ENCODE results near the gene LRRK1. TPM values are rescaled to one million over a fixed set of nuclear protein-coding genes. Genes with fewer than 3 reads are reported as not detected.

LRRK1 gene
- total RNA-seq, 6 experiments from 2014 or later: 0.93 to 3.6 (median 2.5) TPM

DNA sequence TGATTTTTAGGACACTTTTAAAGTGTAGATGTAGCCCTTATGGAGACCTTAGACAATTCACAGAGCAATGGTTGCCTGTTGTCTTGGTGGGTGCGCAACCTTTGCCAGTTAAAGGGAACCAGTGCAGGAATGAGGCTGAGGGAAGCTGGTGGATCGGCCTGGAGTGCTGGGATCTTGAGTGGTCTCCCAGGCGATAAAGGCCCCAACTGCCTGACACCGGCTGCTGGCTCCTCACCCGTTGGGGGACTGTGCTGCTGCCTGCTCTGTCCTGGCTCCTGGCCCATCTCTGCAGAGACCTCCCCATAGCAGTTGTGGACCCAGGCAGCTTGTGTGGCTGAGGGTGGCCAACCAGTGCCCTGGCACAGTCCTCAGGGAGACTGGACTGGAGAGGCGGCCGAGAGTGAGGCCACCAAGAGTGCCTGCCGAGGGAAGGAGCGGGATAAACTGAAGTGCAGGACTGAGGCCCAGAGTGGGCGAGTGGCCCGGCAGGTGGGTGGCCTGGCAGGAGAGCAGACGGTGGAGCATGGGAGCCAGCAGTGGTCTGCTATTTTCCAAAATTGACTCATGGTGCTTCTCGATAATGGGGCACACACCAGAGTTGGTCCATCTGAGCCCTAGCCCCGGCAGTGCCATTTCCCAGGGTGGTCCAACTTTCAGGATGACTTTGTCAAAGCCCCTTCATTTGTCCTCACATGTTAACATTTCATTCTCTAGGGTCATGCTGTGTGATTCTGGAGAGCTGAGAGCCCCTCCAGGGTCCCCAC, 37.4 kb upstream of the LRRK1 start:
- 85% methylated on average over 9 of the region's 14 CpGs for WGBS (ENCODE audit: insufficient coverage, low coverage, low lambda C conversion rate, missing lambda C conversion rate)
- no peaks in the 10 kb centered on the region for H3K9me3 ChIP-seq
- intact Hi-C loops (cut with DNase I): no loop called here
- no peak overlapping the region for H3K27ac ChIP-seq
- peaks cover 0 to 12% (median 0%) of the 10 kb centered on the region in 4 donors for H3K4me1 ChIP-seq
- ATAC-seq: peak in 1 of 4 donors; percentile 22
- no peaks in the 10 kb centered on the region for H3K36me3 ChIP-seq
- TF ChIP-seq, protein P1, sequence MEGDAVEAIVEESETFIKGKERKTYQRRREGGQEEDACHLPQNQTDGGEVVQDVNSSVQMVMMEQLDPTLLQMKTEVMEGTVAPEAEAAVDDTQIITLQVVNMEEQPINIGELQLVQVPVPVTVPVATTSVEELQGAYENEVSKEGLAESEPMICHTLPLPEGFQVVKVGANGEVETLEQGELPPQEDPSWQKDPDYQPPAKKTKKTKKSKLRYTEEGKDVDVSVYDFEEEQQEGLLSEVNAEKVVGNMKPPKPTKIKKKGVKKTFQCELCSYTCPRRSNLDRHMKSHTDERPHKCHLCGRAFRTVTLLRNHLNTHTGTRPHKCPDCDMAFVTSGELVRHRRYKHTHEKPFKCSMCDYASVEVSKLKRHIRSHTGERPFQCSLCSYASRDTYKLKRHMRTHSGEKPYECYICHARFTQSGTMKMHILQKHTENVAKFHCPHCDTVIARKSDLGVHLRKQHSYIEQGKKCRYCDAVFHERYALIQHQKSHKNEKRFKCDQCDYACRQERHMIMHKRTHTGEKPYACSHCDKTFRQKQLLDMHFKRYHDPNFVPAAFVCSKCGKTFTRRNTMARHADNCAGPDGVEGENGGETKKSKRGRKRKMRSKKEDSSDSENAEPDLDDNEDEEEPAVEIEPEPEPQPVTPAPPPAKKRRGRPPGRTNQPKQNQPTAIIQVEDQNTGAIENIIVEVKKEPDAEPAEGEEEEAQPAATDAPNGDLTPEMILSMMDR (IDR thresholded peaks at IDR 0.05): no peak
- no peak for TF ChIP-seq POLR2A (IDR thresholded peaks at IDR 0.05)
- peaks cover 0 to 25% of the 10 kb centered on the region in 2 donors for H3K27me3 ChIP-seq
- H3K4me3 ChIP-seq: no peak overlapping the region
- no peak for DNase-seq

DNA sequence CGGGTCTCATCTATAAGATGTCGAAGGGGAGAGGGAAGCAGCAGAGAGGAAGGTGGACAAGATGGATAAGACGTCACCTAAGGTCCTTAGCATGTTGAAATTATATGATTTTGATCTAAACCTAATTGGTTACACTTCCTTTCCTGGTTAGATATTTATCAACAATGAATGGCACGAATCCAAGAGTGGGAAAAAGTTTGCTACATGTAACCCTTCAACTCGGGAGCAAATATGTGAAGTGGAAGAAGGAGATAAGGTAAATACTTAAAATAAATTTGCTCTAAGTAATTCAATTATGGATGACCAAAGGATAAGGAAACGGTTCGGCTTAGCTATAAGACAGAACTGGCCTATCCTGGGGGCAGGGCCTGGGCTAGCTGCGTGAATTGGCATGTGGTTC, 34.0 kb upstream of the LRRK1 start:
- peaks cover 0 to 19% of the 10 kb centered on the region in 2 donors for H3K27me3 ChIP-seq
- no peaks in the 10 kb centered on the region for H3K9me3 ChIP-seq
- no peak overlapping the region for H3K27ac ChIP-seq
- WGBS (ENCODE audit: insufficient coverage, low coverage, low lambda C conversion rate, missing lambda C conversion rate): 39% methylated on average over 8 of the region's 8 CpGs
- no peak overlapping the region for H3K4me3 ChIP-seq
- DNase-seq (no peak), ATAC-seq (no peak)
- TF ChIP-seq, protein P1 (IDR thresholded peaks at IDR 0.05): no peak
- TF ChIP-seq POLR2A (IDR thresholded peaks at IDR 0.05): no peak
- no peaks in the 10 kb centered on the region for H3K36me3 ChIP-seq
- intact Hi-C loops (cut with DNase I): no loop called here
- H3K4me1 ChIP-seq: peaks cover 0 to 1% (median 0%) of the 10 kb centered on the region in 4 donors

DNA sequence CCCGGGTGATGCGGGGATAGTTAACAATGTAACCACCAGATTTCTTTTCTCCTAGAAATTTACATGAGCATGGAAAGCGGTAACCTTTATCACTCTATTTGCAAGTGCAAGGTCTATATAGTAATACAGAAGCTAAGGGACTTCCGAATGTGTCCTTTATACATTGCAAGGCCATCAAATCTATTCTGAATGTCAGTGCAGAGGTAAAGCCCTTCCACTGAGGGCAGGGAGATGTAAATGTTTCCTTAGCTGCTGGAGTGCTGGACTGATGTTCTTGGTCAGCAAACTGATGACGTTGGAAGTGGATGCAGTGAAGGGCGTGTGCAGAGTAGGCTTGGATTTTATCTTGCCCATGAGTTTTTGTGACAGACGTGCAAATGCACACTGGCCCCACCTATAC, 33.3 kb upstream of the LRRK1 start:
- Histone ChIP-seq H3K4me3 (no peak overlapping the region), H3K4me1 (no peaks in the 10 kb centered on the region), H3K36me3 (no peaks in the 10 kb centered on the region), H3K27me3 (peaks cover 0 to 15% of the 10 kb centered on the region in 2 donors), H3K9me3 (no peaks in the 10 kb centered on the region), H3K27ac (no peak overlapping the region)
- DNase-seq: no peak
- 40% methylated on average over 6 of the region's 7 CpGs for WGBS (ENCODE audit: insufficient coverage, low coverage, low lambda C conversion rate, missing lambda C conversion rate)
- no peak for ATAC-seq
- no peak for TF ChIP-seq POLR2A (IDR thresholded peaks at IDR 0.05)
- TF ChIP-seq, protein P1 (IDR thresholded peaks at IDR 0.05): no peak
- intact Hi-C loops (cut with DNase I): no loop called here

DNA sequence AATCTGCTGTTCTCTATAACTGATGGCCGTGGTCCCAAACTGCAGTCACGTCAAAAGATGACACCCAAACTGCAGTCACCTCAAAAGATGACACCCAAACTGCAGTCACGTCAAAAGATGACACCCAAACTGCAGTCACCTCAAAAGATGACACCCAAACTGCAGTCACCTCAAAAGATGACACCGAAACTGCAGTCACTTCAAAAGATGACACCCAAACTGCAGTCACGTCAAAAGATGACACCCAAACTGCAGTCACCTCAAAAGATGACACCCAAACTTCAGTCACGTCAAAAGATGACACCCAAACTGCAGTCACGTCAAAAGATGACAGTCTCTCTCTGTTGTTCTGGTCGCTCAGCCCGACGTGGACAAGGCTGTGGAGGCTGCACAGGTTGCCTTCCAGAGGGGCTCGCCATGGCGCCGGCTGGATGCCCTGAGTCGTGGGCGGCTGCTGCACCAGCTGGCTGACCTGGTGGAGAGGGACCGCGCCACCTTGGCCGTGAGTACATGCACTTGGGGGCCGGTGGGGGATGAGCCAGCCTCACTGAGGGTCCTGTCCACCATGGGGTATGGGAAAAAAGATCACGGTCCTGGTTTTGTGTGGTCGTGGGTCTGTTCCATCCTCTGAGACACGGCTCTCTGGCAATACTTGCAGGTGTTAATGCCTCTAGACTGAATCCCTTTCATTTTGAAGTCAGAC, 31.8 kb upstream of the LRRK1 start:
- intact Hi-C loops (cut with DNase I): no loop called here
- Histone ChIP-seq H3K9me3 (no peaks in the 10 kb centered on the region), H3K4me1 (no peaks in the 10 kb centered on the region), H3K36me3 (no peaks in the 10 kb centered on the region), H3K27ac (no peak overlapping the region), H3K27me3 (no peaks in the 10 kb centered on the region), H3K4me3 (no peak overlapping the region)
- 57% methylated on average over 5 of the region's 22 CpGs for WGBS (ENCODE audit: insufficient coverage, low coverage, low lambda C conversion rate, missing lambda C conversion rate)
- TF ChIP-seq, protein P1 (IDR thresholded peaks at IDR 0.05): no peak
- no peak for TF ChIP-seq POLR2A (IDR thresholded peaks at IDR 0.05)
- ATAC-seq: no peak
- DNase-seq: no peak
